GM18870 (cell line): ENCODE measurements around the gene NOL7.

ENCODE experiments used
- ATAC-seq: cut with Tn5 transposase; IDR thresholded peaks from one replicate; pipeline ENCODE4 v1.9.1; 2021; ENCODE audit warnings: moderate library complexity; ENCODE audit not compliant: unreplicated experiment

NOL7 gene

GRCh38 chr6:13614926-13615791, at the start of gene NOL7:
TSS of gene NOL7 (plus strand) at chr6:13615335. CDS start at chr6:13615359, 24 bp downstream.
- ATAC-seq, result peak; percentile 86

GRCh38 chr6:13565921-13566320, 49.2 kb upstream of the NOL7 start:
- ATAC-seq, result no peak

GRCh38 chr6:13566500-13566899, 48.6 kb upstream of the NOL7 start:
- ATAC-seq, result no peak

- ATAC-seq, result no peak
These were observed 46.2 kb upstream of the NOL7 start for GRCh38 chr6:13568970-13569369.

GRCh38 chr6:13572240-13572639, 42.9 kb upstream of the NOL7 start:
- ATAC-seq, result no peak

- ATAC-seq, result no peak
These were observed 42.0 kb upstream of the NOL7 start for GRCh38 chr6:13572951-13573654.

- no peak for ATAC-seq
These were observed 41.4 kb upstream of the NOL7 start for GRCh38 chr6:13573669-13574110.

- peak; percentile 46 for ATAC-seq
These were observed 41.0 kb upstream of the NOL7 start for GRCh38 chr6:13574149-13574570.

- ATAC-seq, result peak; percentile 59
These were observed 40.4 kb upstream of the NOL7 start, which contains the start of gene SIRT5 for GRCh38 chr6:13574571-13575376. TSS of gene SIRT5 (plus strand) at chr6:13574601. CDS start at chr6:13584111, 9,510 bp downstream.

- no peak for ATAC-seq
These were observed 39.8 kb upstream of the NOL7 start for GRCh38 chr6:13575377-13575775.

- ATAC-seq, result no peak
These were observed 39.1 kb upstream of the NOL7 start for GRCh38 chr6:13576017-13576416.

GRCh38 chr6:13577926-13578325, 37.2 kb upstream of the NOL7 start:
- no peak for ATAC-seq

- ATAC-seq, result no peak
These were observed 35.2 kb upstream of the NOL7 start for GRCh38 chr6:13579911-13580310.

- ATAC-seq, result no peak
These were observed 33.4 kb upstream of the NOL7 start for GRCh38 chr6:13581700-13582229.

- no peak for ATAC-seq
These were observed 28.3 kb upstream of the NOL7 start for GRCh38 chr6:13586603-13587542.

GRCh38 chr6:13589801-13590200, 25.3 kb upstream of the NOL7 start:
- no peak for ATAC-seq

- no peak for ATAC-seq
These were observed 24.5 kb upstream of the NOL7 start for GRCh38 chr6:13590574-13591153.

GRCh38 chr6:13591205-13591921, 23.8 kb upstream of the NOL7 start:
- ATAC-seq, result no peak

GRCh38 chr6:13593103-13593502, 22.0 kb upstream of the NOL7 start:
- no peak for ATAC-seq
